PC-3 (cell line): ENCODE data around the gene SLC12A2. TPM values are rescaled to one million over a fixed set of nuclear protein-coding genes. Genes with fewer than 3 reads are reported as not detected.

Source experiments
- ATAC-seq: fragments of 200-7000 bp; cut with Tn5 transposase; 2 replicates; pipeline ENCODE4 v1.9.1; 2020; ENCODE audit warnings: mild to moderate bottlenecking, moderate library complexity
- BruUV-seq: library from RNA; stranded (reverse); fragments of 400-500 nt; replicated peaks from 2 replicates; lab custom pipeline; 2021; lab: Mats Ljungman, UMichigan
- CTCF ChIA-PET: fragments of 300-600 bp; sonication (Branson Sonifier 250); formaldehyde crosslinking; loops from one replicate; lab custom pipeline; 2022; ENCODE audit warnings: antibody characterized with exemption; lab: Charles Lee
- POLR2A ChIA-PET: fragments of 300-600 bp; sonication (Branson Sonifier 250); formaldehyde crosslinking; loops from one replicate; lab custom pipeline; 2022; ENCODE audit warnings: antibody characterized with exemption; ENCODE audit not compliant: unreplicated experiment; lab: Charles Lee
- DNase-seq: peaks from one replicate; pipeline ENCODE4 v3.0.0-alpha.2; 2015
- H2AFZ ChIP-seq: fragments of 300-600 bp; sonication (generic); 2 replicates; pipeline ENCODE4 v1.6.0; 2016; ENCODE audit warnings: antibody characterized with exemption, low read length
- H3F3A ChIP-seq: fragments of 300-600 bp; sonication (generic); one replicate; pipeline ENCODE4 v1.6.0; 2017; ENCODE audit warnings: antibody characterized with exemption, low read length, control low read depth, mild to moderate bottlenecking; ENCODE audit not compliant: unreplicated experiment
- H3K27ac ChIP-seq: fragments of 300-600 bp; sonication (generic); 2 replicates; pipeline ENCODE4 v1.5.1; 2016; ENCODE audit warnings: mild to moderate bottlenecking, low read length
- H3K27me3 ChIP-seq: fragments of 300-600 bp; sonication (generic); 2 replicates; pipeline ENCODE4 v1.6.1; 2016; ENCODE audit warnings: low read length, mixed read lengths
- H3K36me3 ChIP-seq: fragments of 300-600 bp; sonication (generic); 2 replicates; pipeline ENCODE4 v1.6.1; 2016; ENCODE audit warnings: low read depth, mixed run types, low read length, mixed read lengths
- H3K4me1 ChIP-seq: fragments of 300-600 bp; sonication (generic); 2 replicates; pipeline ENCODE4 v1.5.1; 2016; ENCODE audit warnings: low read length; ENCODE audit not compliant: insufficient read depth
- H3K4me2 ChIP-seq: fragments of 300-600 bp; sonication (generic); 2 replicates; pipeline ENCODE4 v1.6.0; 2016; ENCODE audit warnings: low read length
- H3K4me3 ChIP-seq: fragments of 300-600 bp; sonication (generic); 2 replicates; pipeline ENCODE4 v1.5.1; 2016; ENCODE audit warnings: mild to moderate bottlenecking, low read length, mixed read lengths
- H3K79me2 ChIP-seq: fragments of 300-600 bp; sonication (generic); 2 replicates; pipeline ENCODE4 v1.6.1; 2017; ENCODE audit warnings: low read length, mixed read lengths
- H3K9ac ChIP-seq: fragments of 300-600 bp; sonication (generic); 2 replicates; pipeline ENCODE4 v1.6.0; 2016; ENCODE audit warnings: mild to moderate bottlenecking, low read length
- H3K9me2 ChIP-seq: fragments of 300-600 bp; sonication (generic); replicated peaks from 2 replicates; pipeline ENCODE4 v1.6.1; 2016; ENCODE audit warnings: mixed run types, low read length, mixed read lengths
- H3K9me3 ChIP-seq: fragments of 300-600 bp; sonication (generic); 2 replicates; pipeline ENCODE4 v1.6.1; 2016; ENCODE audit warnings: low read length, mixed read lengths
- H4K20me1 ChIP-seq: fragments of 300-600 bp; sonication (generic); 2 replicates; pipeline ENCODE4 v1.6.1; 2016; ENCODE audit warnings: low read length, mixed read lengths
- CTCF ChIP-seq: fragments of 300-600 bp; sonication (generic); conservative IDR thresholded peaks from 2 replicates; pipeline ENCODE4 v1.5.1; 2017; ENCODE audit warnings: antibody characterized with exemption, low read depth, mild to moderate bottlenecking, low read length
- EZH2 ChIP-seq: fragments of 300-600 bp; sonication (generic); IDR thresholded peaks from one replicate; pipeline ENCODE4 v1.6.1; 2017; ENCODE audit warnings: antibody characterized with exemption, mild to moderate bottlenecking, low read length; ENCODE audit not compliant: unreplicated experiment
- EZH2phosphoT487 ChIP-seq: fragments of 300-600 bp; sonication (generic); IDR thresholded peaks from 2 replicates; pipeline ENCODE4 v1.6.1; 2018; ENCODE audit warnings: mild to moderate bottlenecking, antibody characterized with exemption, low read length, borderline replicate concordance
- intact Hi-C: fragments of 100-400 bp; cut with micrococcal nuclease; formaldehyde crosslinking; loops from 2 replicates; pipeline ENCODE4 v1.9.0; 2023
- total RNA-seq: library from RNA; depleted of rRNA; stranded (reverse); fragments of >200 nt; gene quantifications from 2 replicates; pipeline ENCODE4 v1.2.3, GENCODE V29; 2014

The SLC12A2 gene
- total RNA-seq, 1 experiment from 2014 or later, result 33.9 TPM

DNA sequence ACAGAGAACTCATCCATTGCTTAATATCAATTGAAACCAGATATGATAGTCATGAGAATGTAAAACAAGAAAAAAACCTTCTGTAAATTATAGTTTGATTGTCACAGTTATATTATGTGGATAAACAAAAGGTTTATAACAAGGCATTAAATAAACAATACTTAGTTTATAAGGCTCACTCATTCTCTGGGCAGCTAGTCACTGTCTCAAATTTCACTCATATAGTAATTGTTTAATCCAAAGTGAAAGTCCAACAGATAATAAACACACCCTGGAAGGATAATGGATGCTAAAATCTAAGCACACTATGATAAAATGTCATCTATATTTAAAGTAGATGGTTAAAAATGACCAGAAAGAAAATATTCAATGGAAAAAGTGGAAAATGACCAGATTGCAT, 30.8 kb upstream of the SLC12A2 start:
- DNase-seq (peak; percentile 59), ATAC-seq (peak; percentile 92)
- H3K9me2 ChIP-seq, result no peaks in the 10 kb centered on the region
- H3K4me1 ChIP-seq, result peaks cover 24% of the 10 kb centered on the region
- H2AFZ ChIP-seq, result no peak overlapping the region
- TF ChIP-seq EZH2phosphoT487, result no peak
- no peak for TF ChIP-seq CTCF
- H4K20me1 ChIP-seq, result no peaks in the 10 kb centered on the region
- no peaks in the 10 kb centered on the region for H3K79me2 ChIP-seq
- CTCF ChIA-PET, result no interaction called here
- peak overlapping the region; percentile 23 for H3K27ac ChIP-seq
- H3K36me3 ChIP-seq, result no peaks in the 10 kb centered on the region
- BruUV-seq, result no TSS peak
- H3F3A ChIP-seq, result no peaks in the 10 kb centered on the region
- H3K27me3 ChIP-seq, result no peaks in the 10 kb centered on the region
- H3K4me3 ChIP-seq, result no peak overlapping the region
- POLR2A ChIA-PET, result no interaction called here
- intact Hi-C loops, result loop anchor here (2.0 to 5.0 kb wide), 3 partner anchors 14 to 490 kb away; no protein-coding TSS in a partner anchor
- H3K9ac ChIP-seq, result no peak overlapping the region
- no peaks in the 10 kb centered on the region for H3K9me3 ChIP-seq
- H3K4me2 ChIP-seq, result peak overlapping the region; percentile 29

DNA sequence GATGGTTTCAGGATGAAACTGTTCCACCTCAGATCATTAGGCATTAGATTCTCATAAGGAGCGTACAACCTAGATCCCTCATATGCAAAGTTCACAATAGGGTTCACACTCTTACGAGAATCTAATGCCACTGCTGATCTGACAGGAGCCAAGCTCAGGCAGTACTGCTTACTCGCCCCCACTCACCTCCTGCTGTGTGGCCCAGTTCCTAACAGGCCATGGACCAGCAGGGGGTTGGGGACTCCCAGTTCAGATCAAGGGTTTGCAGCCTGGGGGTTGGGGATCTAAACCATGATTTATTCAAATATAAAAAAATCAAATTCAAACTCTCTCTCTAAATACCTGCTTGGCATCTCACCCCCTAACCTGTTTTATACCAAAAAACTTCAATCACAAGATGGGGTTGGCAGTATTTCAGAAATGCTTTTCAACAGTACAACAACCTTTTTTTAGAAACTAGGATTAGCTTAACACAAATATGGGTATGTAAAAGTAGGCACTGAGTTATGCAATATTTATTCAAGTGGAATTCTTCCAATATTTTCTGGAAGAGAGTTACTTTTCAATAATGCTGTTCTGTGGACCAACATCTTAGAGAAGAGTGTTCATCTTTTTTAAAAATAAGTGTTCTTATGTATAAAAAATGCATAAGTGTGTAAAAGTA, 30.1 kb upstream of the SLC12A2 start:
- no peak for TF ChIP-seq CTCF
- TF ChIP-seq EZH2phosphoT487, result no peak
- TF ChIP-seq EZH2, result no peak
- intact Hi-C loops, result loop anchor here (2.0 to 5.0 kb wide), 3 partner anchors 15 to 491 kb away; no protein-coding TSS in a partner anchor
- H3K79me2 ChIP-seq, result no peaks in the 10 kb centered on the region
- no peaks in the 10 kb centered on the region for H3K27me3 ChIP-seq
- no peaks in the 10 kb centered on the region for H3K36me3 ChIP-seq
- ATAC-seq (peak; percentile 66), DNase-seq (peak; percentile 51)
- peak overlapping the region; percentile 29 for H3K4me2 ChIP-seq
- H3F3A ChIP-seq, result no peaks in the 10 kb centered on the region
- ChIA-PET POLR2A (no interaction called here), CTCF (no interaction called here)
- no peaks in the 10 kb centered on the region for H3K9me3 ChIP-seq
- BruUV-seq, result no TSS peak
- H3K4me3 ChIP-seq, result no peak overlapping the region
- H3K9me2 ChIP-seq, result no peaks in the 10 kb centered on the region
- H3K4me1 ChIP-seq, result peaks cover 24% of the 10 kb centered on the region
- no peak overlapping the region for H2AFZ ChIP-seq
- H4K20me1 ChIP-seq, result no peaks in the 10 kb centered on the region
- no peak overlapping the region for H3K9ac ChIP-seq
- H3K27ac ChIP-seq, result peak overlapping the region; percentile 23

DNA sequence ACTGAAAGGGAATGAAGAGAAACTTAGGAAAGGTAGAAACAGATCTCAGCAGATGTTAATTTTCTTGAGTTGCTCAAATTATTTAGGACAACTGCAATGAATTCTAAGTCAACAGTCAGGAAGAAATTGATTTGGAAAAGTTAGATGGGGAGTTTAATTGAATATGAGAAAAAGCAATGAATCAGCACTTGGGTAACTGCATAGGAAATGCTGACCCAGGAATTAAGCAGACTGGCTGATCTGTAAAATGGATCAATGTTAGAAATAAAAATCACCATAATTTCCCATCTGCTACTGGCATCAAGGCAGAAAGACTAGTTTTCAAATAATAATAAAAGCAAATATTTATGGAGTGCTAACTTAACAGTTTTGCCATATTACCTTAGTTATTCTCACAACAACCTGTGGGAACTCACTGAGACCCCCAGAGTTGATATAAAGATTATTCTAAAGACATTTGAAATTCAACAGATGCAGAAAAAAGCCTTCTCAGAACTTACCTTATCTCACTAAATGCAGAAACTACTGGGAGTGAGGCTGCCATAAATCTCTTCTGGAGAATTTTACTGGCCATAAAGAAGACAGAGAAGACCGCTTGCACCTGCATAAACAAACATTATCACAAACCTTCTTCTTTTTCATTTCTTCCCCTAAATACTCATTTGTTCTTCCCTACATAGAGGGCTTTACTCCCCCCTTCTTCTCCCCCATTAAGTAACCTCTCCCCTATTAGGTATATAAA, 22.8 kb upstream of the SLC12A2 start:
- H3K27ac ChIP-seq, result no peak overlapping the region
- H2AFZ ChIP-seq, result no peak overlapping the region
- TF ChIP-seq CTCF, result no peak
- TF ChIP-seq EZH2, result no peak
- TF ChIP-seq EZH2phosphoT487, result no peak
- H3K9me3 ChIP-seq, result no peaks in the 10 kb centered on the region
- no peaks in the 10 kb centered on the region for H3K27me3 ChIP-seq
- no peaks in the 10 kb centered on the region for H3K9me2 ChIP-seq
- POLR2A ChIA-PET, result no interaction called here
- no peaks in the 10 kb centered on the region for H4K20me1 ChIP-seq
- DNase-seq, result no peak
- no peak overlapping the region for H3K4me2 ChIP-seq
- H3K4me3 ChIP-seq, result no peak overlapping the region
- no peak overlapping the region for H3K9ac ChIP-seq
- no peaks in the 10 kb centered on the region for H3K36me3 ChIP-seq
- no TSS peak for BruUV-seq
- no peaks in the 10 kb centered on the region for H3K79me2 ChIP-seq
- ATAC-seq, result no peak
- H3K4me1 ChIP-seq, result peaks cover 13% of the 10 kb centered on the region
- no peaks in the 10 kb centered on the region for H3F3A ChIP-seq
- intact Hi-C loops, result no loop called here
- CTCF ChIA-PET, result no interaction called here
